DOHH2 (cell line): ENCODE measurements around the gene MAP3K15.

Experiments used
- EZH2phosphoT487 ChIP-seq: fragments of 200-600 bp; sonication (generic); IDR thresholded peaks from 2 replicates; pipeline ENCODE4 v1.6.1; 2017; ENCODE audit warnings: borderline replicate concordance, mild to moderate bottlenecking, antibody characterized with exemption, low read length, moderate library complexity, mixed read lengths
- TF ChIP-seq, protein P1 (sequence below): fragments of 200-600 bp; sonication (generic); IDR thresholded peaks from one replicate; pipeline ENCODE4 v1.5.1; 2014; ENCODE audit warnings: antibody characterized with exemption, mild to moderate bottlenecking, low read depth, low read length; ENCODE audit not compliant: poor library complexity, severe bottlenecking

DNA sequence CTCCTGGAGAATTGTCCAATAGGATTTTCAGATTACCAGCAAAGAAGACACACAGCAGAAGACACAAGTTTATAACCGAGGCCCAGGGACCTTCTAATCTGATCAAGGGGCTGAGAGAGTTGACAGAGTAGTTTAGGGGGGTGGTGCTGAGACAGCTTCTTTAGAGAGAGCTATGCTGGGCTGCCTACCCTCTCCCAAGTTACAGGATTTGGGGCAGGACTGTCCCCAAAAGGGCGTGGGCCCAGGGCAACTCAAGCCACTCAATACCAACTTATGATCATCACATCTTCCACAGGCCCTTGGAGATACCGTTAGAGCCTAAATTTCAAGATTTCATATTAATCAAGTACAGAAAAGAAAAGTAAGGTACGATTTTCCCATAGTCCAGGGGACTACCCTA lies 128.6 kb downstream of the MAP3K15 start:
- TF ChIP-seq, protein P1, sequence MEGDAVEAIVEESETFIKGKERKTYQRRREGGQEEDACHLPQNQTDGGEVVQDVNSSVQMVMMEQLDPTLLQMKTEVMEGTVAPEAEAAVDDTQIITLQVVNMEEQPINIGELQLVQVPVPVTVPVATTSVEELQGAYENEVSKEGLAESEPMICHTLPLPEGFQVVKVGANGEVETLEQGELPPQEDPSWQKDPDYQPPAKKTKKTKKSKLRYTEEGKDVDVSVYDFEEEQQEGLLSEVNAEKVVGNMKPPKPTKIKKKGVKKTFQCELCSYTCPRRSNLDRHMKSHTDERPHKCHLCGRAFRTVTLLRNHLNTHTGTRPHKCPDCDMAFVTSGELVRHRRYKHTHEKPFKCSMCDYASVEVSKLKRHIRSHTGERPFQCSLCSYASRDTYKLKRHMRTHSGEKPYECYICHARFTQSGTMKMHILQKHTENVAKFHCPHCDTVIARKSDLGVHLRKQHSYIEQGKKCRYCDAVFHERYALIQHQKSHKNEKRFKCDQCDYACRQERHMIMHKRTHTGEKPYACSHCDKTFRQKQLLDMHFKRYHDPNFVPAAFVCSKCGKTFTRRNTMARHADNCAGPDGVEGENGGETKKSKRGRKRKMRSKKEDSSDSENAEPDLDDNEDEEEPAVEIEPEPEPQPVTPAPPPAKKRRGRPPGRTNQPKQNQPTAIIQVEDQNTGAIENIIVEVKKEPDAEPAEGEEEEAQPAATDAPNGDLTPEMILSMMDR, result no peak
- TF ChIP-seq EZH2phosphoT487, result no peak
